ENCODE measurements around the gene EPHA3. TPM values are rescaled to one million over a fixed set of nuclear protein-coding genes. Genes with fewer than 3 reads are reported as not detected.

EPHA3 gene
- total and polyA plus RNA-seq, 2 of the 4 experiments (the other 2 are of a cell fraction): 0.10 to 0.18 TPM

GRCh38 chr3:89363171-89363570 is 255.8 kb downstream of the EPHA3 start:
- H3K9me3 ChIP-seq (ENCODE audit: control insufficient read depth, insufficient read depth, low read length): no peaks in the 10 kb centered on the region
- intact Hi-C loops (cut with micrococcal nuclease): no loop called here
- no peaks in the 10 kb centered on the region for H3K36me3 ChIP-seq (ENCODE audit: control insufficient read depth, insufficient read depth, low read length)
- no peak overlapping the region for H3K56ac ChIP-seq (ENCODE audit: extremely low read depth, insufficient read depth, low read length)
- no peak overlapping the region for H4K8ac ChIP-seq (ENCODE audit: low read depth in 2 of 2, low read length in 2 of 2)
- DNase-seq (no peak), ATAC-seq (ENCODE audit: low read depth) (no peak)
- no peaks in the 10 kb centered on the region for H4K20me1 ChIP-seq (ENCODE audit: insufficient read depth, low read length)
- ChIA-PET POLR2A (ENCODE audit: unreplicated experiment) (no interaction called here), CTCF (no interaction called here)
- H3K23ac ChIP-seq (ENCODE audit: low read depth, low read length): no peak overlapping the region
- H2AFZ ChIP-seq (replicated peaks; ENCODE audit: low read length, poor library complexity): no peak overlapping the region
- no peak overlapping the region for H2AK5ac ChIP-seq (ENCODE audit: low read depth, low read length)
- TF ChIP-seq USF2 (IDR thresholded peaks at IDR 0.05; ENCODE audit: low read depth, low read length): no peak
- TF ChIP-seq MXI1 (IDR thresholded peaks at IDR 0.05; ENCODE audit: borderline replicate concordance, low read depth, low read length): no peak
- no peak for TF ChIP-seq SMC3 (IDR thresholded peaks at IDR 0.05; ENCODE audit: low read depth, low read length)
- no peak for TF ChIP-seq POLR2A (IDR thresholded peaks at IDR 0.05; ENCODE audit: low read depth, low read length)
- TF ChIP-seq NFE2L2 (IDR thresholded peaks at IDR 0.05; ENCODE audit: low read depth, low read length): no peak
- TF ChIP-seq MAZ (IDR thresholded peaks at IDR 0.05; ENCODE audit: borderline replicate concordance, low read depth, low read length): no peak
- TF ChIP-seq RFX5 (IDR thresholded peaks at IDR 0.05; ENCODE audit: low read depth, low read length): no peak
- no peak for TF ChIP-seq ELK1 (IDR thresholded peaks at IDR 0.05; ENCODE audit: borderline replicate concordance, low read depth, low read length)
- TF ChIP-seq RCOR1 (IDR thresholded peaks at IDR 0.05; ENCODE audit: insufficient replicate concordance, low read length): no peak
- no peak for TF ChIP-seq BHLHE40 (IDR thresholded peaks at IDR 0.05; ENCODE audit: low read depth, low read length)
- no peak for TF ChIP-seq RAD21 (IDR thresholded peaks at IDR 0.05; ENCODE audit: low read length)
- no peak for TF ChIP-seq CHD1 (IDR thresholded peaks at IDR 0.05; ENCODE audit: low read depth, low read length)
- TF ChIP-seq MAFK (IDR thresholded peaks at IDR 0.05; ENCODE audit: low read depth, low read length): no peak
- TF ChIP-seq CTCF (conservative IDR thresholded peaks at IDR 0.05; ENCODE audit: low read depth, low read length): no peak
- no peaks in the 10 kb centered on the region for H3K79me1 ChIP-seq (ENCODE audit: low read depth in 1 of 2, low read length in 2 of 2)
- H3K4me1 ChIP-seq (ENCODE audit: control insufficient read depth, insufficient read depth, low read length): no peaks in the 10 kb centered on the region
- no peak overlapping the region for H2BK20ac ChIP-seq (ENCODE audit: low read depth, low read length)
- no peak overlapping the region for H4K5ac ChIP-seq (ENCODE audit: low read depth, low read length)
- no peak overlapping the region for H3K4me3 ChIP-seq (ENCODE audit: insufficient read depth, low read depth, low read length)
- H3K27ac ChIP-seq (ENCODE audit: insufficient read depth, low read length): no peak overlapping the region
- H3K18ac ChIP-seq (ENCODE audit: low read depth, low read length): no peak overlapping the region
- H2BK5ac ChIP-seq (ENCODE audit: low read depth, low read length, poor library complexity, severe bottlenecking): no peak overlapping the region
- dilution Hi-C loops (cut with HindIII; ENCODE audit: low sequenced_read_pairs, unreplicated experiment): no loop called here
- H3K9me1 ChIP-seq (ENCODE audit: insufficient read depth, low read length): no peaks in the 10 kb centered on the region
- no peak overlapping the region for H2BK15ac ChIP-seq (ENCODE audit: low read depth, low read length)
- no CpG with 5 or more reads among the region's 3 CpGs for WGBS, 2 experiments (ENCODE audit: extremely low coverage in 2 of 2, insufficient read length in 1 of 2)
- H3K4ac ChIP-seq (ENCODE audit: low read depth, low read length): no peak overlapping the region
- no peak overlapping the region for H3K14ac ChIP-seq (replicated peaks; ENCODE audit: low read depth, low read length)
- in situ Hi-C loops (cut with MboI; ENCODE audit: low sequenced_read_pairs): no loop called here
- H3K27me3 ChIP-seq (ENCODE audit: control insufficient read depth, insufficient read depth, low read length): no peaks in the 10 kb centered on the region
- H2BK120ac ChIP-seq (ENCODE audit: low read depth, low read length): no peak overlapping the region
- H2AK9ac ChIP-seq (replicated peaks; ENCODE audit: low read depth, low read length, poor library complexity): no peak overlapping the region
- BruUV-seq (replicated peaks): no TSS peak
- no peak overlapping the region for H3K4me2 ChIP-seq (ENCODE audit: low read depth, low read length)
- H3K9ac ChIP-seq (ENCODE audit: low read depth, low read length): no peak overlapping the region
- H4K91ac ChIP-seq (ENCODE audit: insufficient read depth, low read depth, low read length): no peak overlapping the region
